NB4 (cell line): ENCODE results near the gene BRSK2.

Source experiments
- POLR2A ChIP-seq: IDR thresholded peaks from 2 replicates; pipeline ENCODE4 v1.6.1; 2011; ENCODE audit warnings: mild to moderate bottlenecking; ENCODE audit not compliant: insufficient read length; ENCODE audit errors: extremely low read depth
- TF ChIP-seq, protein P1 (sequence below): IDR thresholded peaks from one replicate; pipeline ENCODE4 v1.5.1; 2012; ENCODE audit warnings: low read depth, low read length
- TF ChIP-seq, protein P2 (sequence below): IDR thresholded peaks from 2 replicates; pipeline ENCODE4 v1.6.1; 2011; ENCODE audit warnings: low read depth, low read length

GRCh38 chr11:1447845-1448825, 58.4 kb downstream of the BRSK2 start:
- TF ChIP-seq, protein P1, sequence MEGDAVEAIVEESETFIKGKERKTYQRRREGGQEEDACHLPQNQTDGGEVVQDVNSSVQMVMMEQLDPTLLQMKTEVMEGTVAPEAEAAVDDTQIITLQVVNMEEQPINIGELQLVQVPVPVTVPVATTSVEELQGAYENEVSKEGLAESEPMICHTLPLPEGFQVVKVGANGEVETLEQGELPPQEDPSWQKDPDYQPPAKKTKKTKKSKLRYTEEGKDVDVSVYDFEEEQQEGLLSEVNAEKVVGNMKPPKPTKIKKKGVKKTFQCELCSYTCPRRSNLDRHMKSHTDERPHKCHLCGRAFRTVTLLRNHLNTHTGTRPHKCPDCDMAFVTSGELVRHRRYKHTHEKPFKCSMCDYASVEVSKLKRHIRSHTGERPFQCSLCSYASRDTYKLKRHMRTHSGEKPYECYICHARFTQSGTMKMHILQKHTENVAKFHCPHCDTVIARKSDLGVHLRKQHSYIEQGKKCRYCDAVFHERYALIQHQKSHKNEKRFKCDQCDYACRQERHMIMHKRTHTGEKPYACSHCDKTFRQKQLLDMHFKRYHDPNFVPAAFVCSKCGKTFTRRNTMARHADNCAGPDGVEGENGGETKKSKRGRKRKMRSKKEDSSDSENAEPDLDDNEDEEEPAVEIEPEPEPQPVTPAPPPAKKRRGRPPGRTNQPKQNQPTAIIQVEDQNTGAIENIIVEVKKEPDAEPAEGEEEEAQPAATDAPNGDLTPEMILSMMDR = no peak
- no peak for TF ChIP-seq POLR2A
- TF ChIP-seq, protein P2, sequence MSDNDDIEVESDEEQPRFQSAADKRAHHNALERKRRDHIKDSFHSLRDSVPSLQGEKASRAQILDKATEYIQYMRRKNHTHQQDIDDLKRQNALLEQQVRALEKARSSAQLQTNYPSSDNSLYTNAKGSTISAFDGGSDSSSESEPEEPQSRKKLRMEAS = no peak
